Epithelial cell of prostate (primary cell): Measurements from ENCODE around the gene SNX32.
A peak's percentile ranks its signal among the peaks of the same experiment; 100 is the strongest.
"Not testable (repeated sequence)": the region's sequence is repeated elsewhere in the genome, so short reads cannot be mapped to it uniquely, and the experiment has no call there.

Source experiments
- DNase-seq: peaks from one replicate; pipeline ENCODE4 v3.0.0-alpha.2; 2011; ENCODE audit warnings: low read depth, low spot score
- H3K27ac ChIP-seq: fragments of 450-650 bp; 2 replicates; pipeline ENCODE4 v1.5.1; 2017; ENCODE audit warnings: mild to moderate bottlenecking

SNX32 gene

GRCh38 chr11:65882120-65883057 is 48.6 kb downstream of the SNX32 start:
- no peak for DNase-seq
- no peak overlapping the region for H3K27ac ChIP-seq

- no peak overlapping the region for H3K27ac ChIP-seq
- DNase-seq = no peak
Measured at GRCh38 chr11:65883058-65883761, 49.4 kb downstream of the SNX32 start.

- DNase-seq = no peak
- no peak overlapping the region for H3K27ac ChIP-seq
Measured at GRCh38 chr11:65883786-65884715, 50.3 kb downstream of the SNX32 start.

- no peak overlapping the region for H3K27ac ChIP-seq
Measured at GRCh38 chr11:65884716-65885092, 50.9 kb downstream of the SNX32 start.

GRCh38 chr11:65885231-65885630 is 51.5 kb downstream of the SNX32 start:
- DNase-seq = no peak

More at GRCh38 chr11:65884716-65885092, 50.9 kb downstream of the SNX32 start:
- DNase-seq = no peak

GRCh38 chr11:65885808-65886536 is 52.2 kb downstream of the SNX32 start:
- no peak overlapping the region for H3K27ac ChIP-seq
- DNase-seq = no peak

More at GRCh38 chr11:65885231-65885630, 51.5 kb downstream of the SNX32 start:
- no peak overlapping the region for H3K27ac ChIP-seq

- peak overlapping the region; percentile 100 for H3K27ac ChIP-seq
- no peak for DNase-seq
Measured at GRCh38 chr11:65886826-65887722, 53.3 kb downstream of the SNX32 start.

- no peak for DNase-seq
- H3K27ac ChIP-seq = peak overlapping the region; percentile 100
Measured at GRCh38 chr11:65887723-65888162, 54.0 kb downstream of the SNX32 start.

GRCh38 chr11:65888163-65888814 is 54.5 kb downstream of the SNX32 start, which contains the start of gene FIBP:
Gene FIBP (minus strand): TSS chr11:65888471. CDS start chr11:65888418, 53 bp downstream.
- H3K27ac ChIP-seq = peak within 1 kb of the TSS; percentile 100
- DNase-seq = peak; percentile 87

- peak; percentile 70 for DNase-seq
Measured at GRCh38 chr11:65890324-65891218, 56.8 kb downstream of the SNX32 start, which contains the start of gene CCDC85B. Gene CCDC85B (plus strand): TSS chr11:65890673. CDS start chr11:65890784, 111 bp downstream.

GRCh38 chr11:65891219-65892136 is 57.7 kb downstream of the SNX32 start:
- DNase-seq = no peak
- peak overlapping the region; percentile 100 for H3K27ac ChIP-seq

More at GRCh38 chr11:65890324-65891218, 56.8 kb downstream of the SNX32 start, which contains the start of gene CCDC85B:
- peak within 1 kb of the TSS; percentile 100 for H3K27ac ChIP-seq

GRCh38 chr11:65892137-65892540 is 58.4 kb downstream of the SNX32 start:
- H3K27ac ChIP-seq = peak overlapping the region; percentile 100
- not testable (repeated sequence) for DNase-seq

- H3K27ac ChIP-seq = peak overlapping the region; percentile 100
- DNase-seq = no peak
Measured at GRCh38 chr11:65892661-65893317, 59.0 kb downstream of the SNX32 start.

- no peak for DNase-seq
- peak overlapping the region; percentile 100 for H3K27ac ChIP-seq
Measured at GRCh38 chr11:65894034-65894591, 60.4 kb downstream of the SNX32 start.
